SJCRH30 (cell line): ENCODE data around the gene CFAP57. TPM values are rescaled to one million over a fixed set of nuclear protein-coding genes. Genes with fewer than 3 reads are reported as not detected.

Experiments used
- total RNA-seq: library from RNA; depleted of rRNA; stranded (reverse); fragments of >200 nt; shearing (Covaris generic); gene quantifications from 2 replicates; pipeline ENCODE4 v1.2.3, GENCODE V29; 2014; rRNA removed

The CFAP57 gene
- total RNA-seq, 1 experiment from 2014 or later, result 0.04 TPM

Other genes starting within 250 kb of the CFAP57 start
- 64.8 and 73.2 TPM in 2 replicates for gene SLC2A1, start 213.5 kb upstream of the CFAP57 start, total RNA-seq
- 95.8 and 97.2 TPM in 2 replicates for gene EBNA1BP2, start within 50 bp of the CFAP57 start, total RNA-seq
- not detected in 2 replicates for gene TMEM125, start 97.7 kb downstream of the CFAP57 start, total RNA-seq
- not detected in 2 replicates for gene C1orf210, start 113.3 kb downstream of the CFAP57 start, total RNA-seq
- 0.61 and 1.5 TPM in 2 replicates for gene TIE1, start 128.7 kb downstream of the CFAP57 start, total RNA-seq
- gene MPL, start 165.5 kb downstream of the CFAP57 start, total RNA-seq, result not detected in 2 replicates
- 181 and 185 TPM in 2 replicates for gene CDC20, start 186.7 kb downstream of the CFAP57 start, total RNA-seq
- gene ELOVL1, start 195.7 kb downstream of the CFAP57 start, total RNA-seq, result 43.5 and 46.3 TPM in 2 replicates
- gene MED8, start 217.5 kb downstream of the CFAP57 start, total RNA-seq, result 33.9 and 39.3 TPM in 2 replicates
- gene SZT2, start 217.6 kb downstream of the CFAP57 start, total RNA-seq, result 15.5 and 19.5 TPM in 2 replicates